Lower leg skin (tissue), 3 donors: Measurements from ENCODE around the gene BICD2.

Experiments used
- POLR2A ChIP-seq, 2 donors: fragments of 450-650 bp; IDR thresholded peaks; one replicate each; pipeline ENCODE4 v1.6.1; 2016 to 2017; ENCODE audit warnings: antibody characterized with exemption in 2 of 2, mild to moderate bottlenecking in 1 of 2, moderate library complexity in 1 of 2
- TF ChIP-seq, protein P1 (sequence below), 3 donors: fragments of 450-650 bp; IDR thresholded peaks; one replicate each; pipeline ENCODE4 v1.5.1; 2016; ENCODE audit warnings: antibody characterized with exemption in 3 of 3, mild to moderate bottlenecking in 3 of 3, moderate library complexity in 2 of 3

DNA sequence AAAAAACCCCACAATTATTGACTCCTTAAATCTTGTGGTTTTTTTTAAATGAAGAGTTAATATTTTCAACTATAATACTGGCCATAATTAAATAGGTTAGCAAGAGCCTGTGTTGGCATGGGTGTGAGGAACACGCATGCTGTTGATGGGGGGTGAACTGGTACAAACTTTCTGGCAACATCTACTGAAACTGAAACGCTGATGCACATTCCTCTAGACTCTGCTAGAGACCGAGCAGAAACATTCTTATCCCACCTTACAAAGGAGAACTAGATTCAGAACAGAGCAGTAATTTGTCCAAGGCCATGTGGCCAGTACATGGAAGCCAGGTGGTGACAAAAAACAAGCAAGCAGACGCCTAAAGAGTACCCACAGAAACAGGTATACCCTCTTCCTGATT, 2.4 kb downstream of the BICD2 start:
- TF ChIP-seq, protein P1, sequence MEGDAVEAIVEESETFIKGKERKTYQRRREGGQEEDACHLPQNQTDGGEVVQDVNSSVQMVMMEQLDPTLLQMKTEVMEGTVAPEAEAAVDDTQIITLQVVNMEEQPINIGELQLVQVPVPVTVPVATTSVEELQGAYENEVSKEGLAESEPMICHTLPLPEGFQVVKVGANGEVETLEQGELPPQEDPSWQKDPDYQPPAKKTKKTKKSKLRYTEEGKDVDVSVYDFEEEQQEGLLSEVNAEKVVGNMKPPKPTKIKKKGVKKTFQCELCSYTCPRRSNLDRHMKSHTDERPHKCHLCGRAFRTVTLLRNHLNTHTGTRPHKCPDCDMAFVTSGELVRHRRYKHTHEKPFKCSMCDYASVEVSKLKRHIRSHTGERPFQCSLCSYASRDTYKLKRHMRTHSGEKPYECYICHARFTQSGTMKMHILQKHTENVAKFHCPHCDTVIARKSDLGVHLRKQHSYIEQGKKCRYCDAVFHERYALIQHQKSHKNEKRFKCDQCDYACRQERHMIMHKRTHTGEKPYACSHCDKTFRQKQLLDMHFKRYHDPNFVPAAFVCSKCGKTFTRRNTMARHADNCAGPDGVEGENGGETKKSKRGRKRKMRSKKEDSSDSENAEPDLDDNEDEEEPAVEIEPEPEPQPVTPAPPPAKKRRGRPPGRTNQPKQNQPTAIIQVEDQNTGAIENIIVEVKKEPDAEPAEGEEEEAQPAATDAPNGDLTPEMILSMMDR (IDR thresholded peaks at IDR 0.05) = no peak
- no peak for TF ChIP-seq POLR2A (IDR thresholded peaks at IDR 0.05)
